NCI-H526 (cell line): ENCODE results near the gene KLK13.
A peak's percentile ranks its signal among the peaks of the same experiment; 100 is the strongest.

Experiments
- DNase-seq, 2 experiments: peaks; one replicate each; lab custom pipeline; 2025; lab: John Stamatoyannopoulos, UW

The KLK13 gene

DNA sequence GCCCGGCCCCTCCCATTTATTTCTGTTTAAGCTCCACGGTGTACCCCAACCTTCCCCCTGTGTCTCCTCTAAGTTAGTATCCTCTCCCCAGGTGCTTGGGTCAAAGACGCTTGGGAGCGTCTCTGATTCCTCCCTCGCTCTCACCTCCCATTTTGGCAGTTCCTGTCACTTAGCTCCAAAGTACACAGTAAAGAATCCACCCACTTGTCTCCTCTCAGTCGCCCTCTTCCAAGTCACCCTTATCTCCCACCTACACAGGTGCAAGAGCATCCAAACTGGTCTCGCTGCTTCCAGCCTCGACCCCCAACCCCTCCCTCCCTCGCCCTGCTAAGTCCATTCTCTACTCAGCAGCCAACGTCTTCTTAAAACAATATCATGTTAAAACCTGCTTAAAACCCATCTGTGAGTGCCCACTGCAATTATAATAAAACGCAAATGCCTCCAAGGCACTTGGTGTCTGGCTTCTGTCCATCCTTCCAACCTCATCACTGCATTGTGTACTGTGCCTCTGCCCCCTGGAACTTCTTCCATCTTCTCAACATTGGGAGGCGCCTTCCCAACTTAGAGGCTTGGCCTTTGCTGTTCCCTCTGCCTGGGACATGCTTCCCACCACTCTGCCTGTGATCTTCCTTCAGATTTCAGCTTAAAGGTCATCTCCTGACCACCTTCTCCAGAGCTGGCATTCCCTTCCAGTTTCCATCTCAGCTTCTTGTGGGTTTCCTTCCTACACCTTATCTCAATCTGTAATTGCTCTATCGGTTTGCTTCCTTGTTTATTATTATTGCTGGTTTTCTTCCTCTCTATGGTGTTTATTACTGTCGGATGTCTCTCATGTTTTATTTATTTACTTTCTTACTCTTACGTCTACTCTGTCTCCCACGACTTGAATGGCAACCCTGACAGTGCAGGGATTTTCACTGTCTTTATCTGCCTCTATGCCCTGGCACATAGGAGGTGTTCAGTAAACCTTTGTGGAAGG is 27.3 kb upstream of the KLK13 start:
- DNase-seq = no peak

DNA sequence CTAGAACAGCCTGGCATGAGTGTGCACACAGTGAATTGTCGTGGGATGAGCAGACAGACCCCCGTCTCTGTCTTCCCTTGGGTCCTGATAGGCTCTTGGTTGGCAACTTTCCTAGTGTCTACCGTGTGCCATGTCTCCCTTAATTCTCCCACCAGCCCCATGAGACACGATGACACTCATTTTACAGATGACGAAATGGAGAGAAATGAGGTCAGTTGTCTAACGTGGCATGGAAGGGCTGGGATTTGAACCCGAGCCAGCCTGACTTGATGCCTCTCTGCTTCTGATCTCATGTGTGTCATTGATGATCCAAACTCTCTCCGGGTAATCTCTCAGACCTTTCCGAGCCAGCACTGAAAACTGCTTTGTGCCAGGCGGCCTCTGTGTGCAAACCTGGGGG is 26.2 kb upstream of the KLK13 start:
- DNase-seq = no peak

DNA sequence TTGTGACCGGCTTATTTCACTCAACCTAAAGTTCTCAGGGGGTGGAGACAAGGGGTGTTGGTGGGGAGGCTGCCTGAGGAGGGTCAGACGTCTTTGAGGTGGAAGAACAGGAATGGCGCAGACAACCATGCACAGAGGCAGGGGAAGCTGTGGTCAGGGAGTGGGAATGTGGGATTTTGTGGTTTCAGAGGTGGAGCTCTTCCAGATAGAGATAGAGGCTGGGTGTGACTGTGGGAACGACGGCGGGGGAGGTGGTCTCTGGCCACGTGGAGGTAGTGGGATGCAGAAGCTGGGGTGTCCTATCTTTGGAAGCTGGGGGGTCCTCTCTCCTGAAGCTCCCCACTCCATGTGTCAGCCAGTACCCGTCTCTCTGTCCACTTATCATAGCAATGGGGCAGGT is 25.6 kb upstream of the KLK13 start:
- DNase-seq = no peak

DNA sequence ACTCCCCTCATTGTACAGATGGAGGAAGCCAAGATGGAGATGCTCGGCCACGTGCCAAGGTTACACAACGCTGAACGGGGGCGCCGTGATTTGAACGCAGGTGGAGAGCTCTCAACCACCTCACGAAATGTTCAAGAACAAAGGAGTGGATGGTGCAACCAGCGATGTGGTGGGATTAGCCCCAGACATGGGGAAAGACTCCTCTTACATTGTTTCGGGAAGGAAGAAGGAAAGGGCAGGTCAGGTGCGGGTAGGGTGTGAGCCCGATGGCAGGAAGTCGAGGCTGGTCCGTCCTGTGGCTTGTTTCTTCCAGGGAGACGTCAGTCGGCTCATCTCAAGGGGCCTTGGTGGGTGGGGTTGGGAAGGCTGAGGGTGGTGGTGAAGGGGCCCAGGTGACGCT is 24.9 kb upstream of the KLK13 start:
- no peak for DNase-seq

DNA sequence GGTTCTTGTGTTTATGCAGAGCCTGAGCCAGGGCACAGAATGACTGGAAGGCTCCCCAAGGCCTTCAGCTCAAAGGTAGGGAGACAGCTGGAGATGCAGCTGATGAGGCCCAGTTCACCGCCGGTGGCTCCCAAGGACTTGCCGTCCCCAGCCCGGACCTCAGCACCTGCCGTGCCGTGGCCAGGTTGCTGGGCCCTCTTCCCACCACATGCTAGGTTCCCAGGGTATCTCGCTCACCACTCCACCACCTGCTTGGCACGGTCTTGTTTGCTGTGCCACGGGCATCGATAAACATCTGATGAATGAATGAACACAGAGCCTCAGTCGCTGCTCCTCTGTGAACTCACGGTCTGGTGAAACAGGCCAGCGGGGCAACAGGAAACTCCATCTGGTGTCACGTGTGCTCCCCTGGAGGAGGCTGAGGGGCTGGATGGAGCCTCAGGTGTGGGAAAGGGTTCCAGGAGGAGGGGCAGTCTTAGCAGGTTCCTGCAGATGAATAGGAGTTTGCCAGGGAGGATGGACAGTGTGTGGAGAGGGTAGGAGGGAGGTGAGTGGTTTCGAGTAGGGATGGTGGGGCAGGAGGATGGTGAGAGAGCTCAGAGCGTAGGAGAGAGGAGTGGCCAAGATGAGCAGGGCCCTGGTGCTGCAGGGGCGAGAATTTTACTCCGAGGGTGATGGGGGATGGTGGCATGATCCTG is 21.4 kb upstream of the KLK13 start:
- no peak for DNase-seq

DNA sequence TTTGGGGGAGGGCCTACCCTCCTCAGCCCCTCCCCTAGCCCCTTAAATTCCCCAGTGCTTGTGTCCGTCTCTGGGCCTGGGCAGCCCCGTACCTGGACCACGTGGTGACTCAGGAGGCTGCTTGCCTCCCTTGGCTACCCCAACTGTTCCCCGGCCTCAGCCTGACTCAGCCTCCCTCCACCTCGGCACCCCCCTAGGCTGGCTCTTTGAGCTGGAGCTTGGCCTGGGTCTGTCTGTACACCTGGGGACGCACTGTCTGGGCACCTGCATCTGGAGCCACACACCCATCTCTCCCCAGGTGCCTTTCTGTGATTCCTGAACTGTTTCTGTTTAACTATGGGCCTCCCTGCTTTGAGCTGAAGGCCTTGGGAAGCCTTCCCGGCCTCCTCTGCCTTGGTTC is 19.6 kb upstream of the KLK13 start:
- no peak for DNase-seq

DNA sequence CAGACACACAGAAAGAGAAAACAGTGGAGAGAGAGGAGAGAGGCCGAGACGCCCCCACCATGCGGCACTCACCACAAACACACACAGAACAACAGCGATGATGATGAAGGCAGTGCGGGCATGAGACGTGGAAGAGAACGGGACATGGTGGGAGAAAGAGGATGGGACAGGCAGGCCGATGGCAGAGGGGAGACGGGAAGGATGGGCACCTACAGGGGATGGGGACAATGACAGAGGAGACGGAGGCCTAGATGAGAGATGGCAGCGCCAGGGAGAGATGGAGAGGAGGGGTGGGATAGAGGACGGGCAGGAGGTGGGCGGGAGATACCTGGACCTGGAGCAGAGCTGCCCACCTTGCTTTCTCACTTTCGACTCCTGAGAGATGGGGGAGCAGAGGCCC is 18.9 kb upstream of the KLK13 start:
- DNase-seq = no peak

DNA sequence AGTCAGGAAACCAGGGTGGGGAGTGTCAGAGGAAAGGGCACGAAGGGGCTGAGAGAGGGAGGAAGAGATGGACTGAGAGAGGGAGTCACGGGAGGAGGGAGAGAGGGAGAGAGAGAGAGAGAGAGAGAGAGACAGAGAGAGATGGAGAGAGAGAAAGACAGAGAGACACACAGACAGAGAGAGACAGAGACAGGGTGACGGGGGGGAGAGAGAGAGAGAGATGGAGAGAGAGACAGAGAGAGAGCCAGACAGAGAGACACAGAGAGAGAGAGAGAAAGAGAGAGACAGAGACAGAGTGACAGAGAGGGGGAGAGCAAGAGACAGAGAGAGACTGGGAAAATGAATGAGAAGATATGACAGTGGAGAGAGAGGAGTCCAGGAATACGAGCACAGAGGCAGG is 18.3 kb upstream of the KLK13 start:
- no peak for DNase-seq

DNA sequence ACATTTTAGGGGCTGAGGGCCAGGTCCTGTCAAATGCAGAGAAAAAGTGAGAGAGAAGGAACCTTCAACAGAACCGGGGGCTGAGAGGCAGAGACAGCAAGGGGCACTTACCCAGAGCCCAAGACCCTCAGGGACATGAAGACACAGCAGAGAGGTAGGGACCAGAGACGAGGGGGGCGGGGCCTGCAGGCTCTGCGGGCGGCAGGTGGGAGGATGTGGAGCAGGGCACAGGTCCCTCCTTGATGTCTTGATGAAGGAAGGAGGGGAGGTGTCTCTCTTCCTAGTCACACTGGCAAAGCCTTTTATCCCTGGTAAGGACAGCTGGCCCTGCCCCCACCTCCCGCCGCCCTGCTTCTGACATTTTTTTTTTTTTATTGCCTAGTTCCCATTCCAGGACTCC is 17.7 kb upstream of the KLK13 start, which contains the start of gene KLK14:
Gene KLK14 (minus strand): TSS at position 277 of the 400 bp plus-strand sequence. CDS start 273 bp downstream, at position 4.
- DNase-seq = no peak

DNA sequence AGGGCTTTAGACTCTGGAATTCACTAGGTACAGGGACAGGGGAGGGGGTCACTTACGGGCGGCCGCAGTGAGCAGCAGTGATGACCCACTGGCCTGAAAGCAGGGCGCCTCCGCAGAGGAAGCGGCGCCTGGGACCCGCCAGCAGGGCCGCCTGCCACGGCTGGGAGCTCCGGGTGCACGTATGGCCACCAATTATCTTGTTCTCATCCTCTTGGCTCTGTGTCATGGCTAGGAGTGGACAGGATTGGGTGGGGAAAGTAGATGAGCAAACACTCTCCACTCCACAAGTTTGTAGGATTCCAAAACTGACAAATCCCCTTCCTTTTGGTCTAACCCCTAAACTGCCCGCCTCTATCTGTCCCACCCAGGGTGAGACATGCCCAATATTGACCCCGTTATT is 16.6 kb upstream of the KLK13 start:
- no peak for DNase-seq

DNA sequence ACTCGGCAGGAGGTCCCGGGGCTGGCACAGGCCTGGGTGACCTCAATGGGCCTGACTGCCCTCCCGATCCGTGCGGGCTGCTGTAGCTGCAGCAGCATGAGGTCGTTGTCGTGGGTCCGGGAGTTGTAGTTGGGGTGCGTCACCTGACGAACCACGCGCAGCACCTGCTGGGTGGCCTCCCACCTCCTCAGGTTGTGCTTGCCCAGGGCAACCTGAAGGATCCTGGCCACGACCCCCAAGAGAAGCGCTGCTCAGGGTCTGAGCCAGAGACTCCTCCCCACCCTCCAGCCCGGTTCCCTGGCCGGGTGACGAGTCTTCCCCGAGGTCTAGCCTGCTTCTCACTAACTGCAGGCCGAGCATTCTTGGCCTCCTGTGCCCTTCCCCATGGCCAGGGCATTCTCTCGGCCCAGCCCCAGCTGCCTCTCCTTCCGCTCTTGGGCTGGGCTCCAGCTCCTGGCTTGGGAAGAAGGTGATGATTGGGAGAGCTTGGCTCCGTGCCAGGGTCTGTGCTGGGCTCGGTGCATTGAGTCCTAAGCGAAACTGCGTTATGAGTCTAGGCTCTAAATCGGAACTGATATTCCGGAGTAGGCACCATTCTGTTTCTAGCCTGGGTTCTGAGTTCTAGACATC is 14.7 kb upstream of the KLK13 start:
- DNase-seq = no peak

DNA sequence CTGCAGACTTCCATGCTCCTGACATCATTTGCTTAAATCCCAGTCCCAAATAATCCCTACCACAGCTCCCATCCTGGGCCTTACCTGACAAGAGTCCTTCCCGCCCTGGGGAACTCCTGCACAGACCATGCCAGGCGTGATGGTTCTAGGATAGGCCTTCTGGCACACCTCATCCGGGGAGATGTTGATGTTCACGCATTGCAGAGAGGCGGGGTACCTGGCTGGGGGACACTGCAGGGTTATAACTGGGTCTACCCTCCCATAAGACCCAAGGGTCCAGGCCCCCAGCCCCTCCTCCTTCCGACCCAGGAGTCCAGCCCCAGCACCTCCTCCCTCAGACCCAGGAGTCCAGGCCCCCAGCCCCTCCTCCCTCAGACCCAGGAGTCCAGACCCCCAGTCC is 13.8 kb upstream of the KLK13 start:
- DNase-seq = no peak

DNA sequence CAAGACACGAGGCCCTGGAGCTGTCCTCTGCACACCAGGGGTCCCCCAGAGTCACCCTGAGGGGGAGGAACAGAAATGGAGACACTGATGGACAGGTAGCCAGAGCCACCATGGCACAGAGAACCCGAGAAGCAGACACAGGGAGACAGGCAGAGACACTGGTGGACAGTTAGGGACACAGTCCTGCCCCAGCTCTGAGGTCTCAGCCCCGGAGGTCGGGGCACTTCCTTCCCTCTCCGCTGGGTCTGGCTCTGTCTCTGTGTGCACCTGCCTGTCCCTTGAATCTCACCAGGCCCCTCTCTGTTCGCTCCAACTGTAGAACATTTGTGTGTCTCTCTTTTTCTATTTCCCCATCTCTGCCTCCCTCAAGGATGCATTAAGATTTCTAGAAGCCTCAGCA is 13.2 kb upstream of the KLK13 start:
- DNase-seq = no peak

DNA sequence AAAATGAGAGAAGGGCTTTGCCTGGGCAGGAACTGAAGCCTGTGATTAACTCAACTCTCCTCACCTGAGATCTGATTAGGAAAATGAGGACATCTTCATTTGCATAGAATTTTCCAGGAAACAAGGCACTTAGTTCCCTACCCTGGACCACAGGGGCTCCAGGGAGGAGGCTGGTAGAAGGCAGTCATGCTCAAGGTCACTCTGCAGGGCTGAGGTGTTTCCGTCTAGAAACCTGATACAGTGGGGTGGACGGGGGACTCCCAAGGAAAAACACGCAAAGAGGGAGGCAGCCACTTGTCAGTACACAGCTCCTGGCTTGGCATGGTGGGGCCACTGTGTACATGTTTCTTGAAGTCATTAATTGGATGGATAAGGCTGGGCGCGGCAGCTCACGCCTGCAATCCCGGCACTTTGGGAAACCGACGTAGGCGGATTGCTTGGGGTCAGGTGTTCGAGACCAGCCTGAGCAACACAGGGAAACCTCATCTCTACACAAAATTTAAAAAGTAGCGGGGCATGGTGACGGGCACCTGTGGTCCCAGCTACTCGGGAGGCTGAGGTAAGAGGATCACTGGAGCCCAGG is 11.8 kb upstream of the KLK13 start:
- DNase-seq = peak; percentile 98 to 99

DNA sequence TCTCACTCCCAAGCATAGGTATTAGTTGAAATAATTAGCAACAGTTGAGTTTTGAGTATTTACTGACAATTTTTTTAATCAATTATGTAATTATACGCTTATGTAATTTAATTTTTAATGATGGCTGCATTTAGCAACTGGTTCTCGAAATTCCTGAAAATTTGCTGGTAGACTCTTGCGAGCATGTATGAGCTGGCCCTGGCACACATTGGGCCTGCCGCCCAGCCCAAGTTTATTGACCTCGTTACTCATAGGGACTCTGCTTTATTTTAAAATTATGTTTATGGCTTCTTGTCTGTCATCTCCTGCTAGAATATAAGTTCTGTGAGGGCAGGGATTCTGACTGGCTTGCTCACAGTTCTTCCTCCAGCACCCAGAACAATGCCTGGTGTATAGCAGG is 11.1 kb upstream of the KLK13 start:
- no peak for DNase-seq

DNA sequence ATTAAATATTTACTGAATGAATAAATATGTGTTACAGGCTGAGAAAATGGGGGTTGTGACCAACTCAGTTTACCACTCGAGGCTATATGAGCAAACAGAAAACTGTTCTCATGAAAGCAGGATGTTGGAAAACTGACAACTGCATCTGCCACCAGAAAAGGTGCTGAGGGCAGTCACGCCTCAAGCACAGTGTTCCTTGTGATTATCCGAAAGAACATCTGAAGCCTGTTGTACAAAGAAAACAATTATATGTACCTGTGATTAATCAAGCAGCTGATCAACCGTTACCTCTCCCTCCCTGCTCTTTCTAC is 6.2 kb upstream of the KLK13 start:
- DNase-seq = no peak

DNA sequence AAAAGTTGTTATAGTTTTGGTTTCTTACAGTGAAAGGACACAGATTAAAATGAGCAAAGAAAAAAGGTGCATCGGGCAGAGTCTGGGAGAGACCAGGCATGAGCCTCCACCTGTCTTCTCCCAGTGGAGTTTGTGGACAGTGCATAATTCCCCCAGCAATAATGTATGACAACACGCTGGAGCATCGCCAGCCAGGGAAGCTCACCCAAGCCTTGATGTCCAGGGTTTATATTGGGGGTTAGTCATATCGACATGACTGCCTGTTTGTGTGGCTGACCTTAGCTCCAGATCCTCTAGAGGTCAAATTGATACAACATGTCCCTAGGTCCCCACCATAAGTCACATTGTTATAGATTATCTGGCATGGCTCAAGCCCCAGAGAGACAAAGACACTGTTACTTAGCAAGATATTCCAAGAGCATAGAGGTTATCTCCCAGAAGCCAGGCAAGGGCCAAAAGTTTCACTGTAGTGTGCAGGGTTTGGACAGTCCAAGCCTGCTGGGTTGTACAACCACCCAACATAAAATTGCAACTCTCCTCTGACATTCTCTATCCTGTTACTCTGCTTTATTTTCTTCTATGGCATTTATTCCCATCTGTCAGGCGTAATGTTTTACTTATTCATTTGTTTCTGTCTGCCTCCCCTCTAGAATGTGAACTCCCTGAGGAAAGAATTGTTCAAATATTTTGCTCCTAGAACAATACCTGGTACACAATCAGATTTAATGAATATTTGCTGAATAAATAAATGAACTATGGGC is 5.6 kb upstream of the KLK13 start:
- DNase-seq = no peak

DNA sequence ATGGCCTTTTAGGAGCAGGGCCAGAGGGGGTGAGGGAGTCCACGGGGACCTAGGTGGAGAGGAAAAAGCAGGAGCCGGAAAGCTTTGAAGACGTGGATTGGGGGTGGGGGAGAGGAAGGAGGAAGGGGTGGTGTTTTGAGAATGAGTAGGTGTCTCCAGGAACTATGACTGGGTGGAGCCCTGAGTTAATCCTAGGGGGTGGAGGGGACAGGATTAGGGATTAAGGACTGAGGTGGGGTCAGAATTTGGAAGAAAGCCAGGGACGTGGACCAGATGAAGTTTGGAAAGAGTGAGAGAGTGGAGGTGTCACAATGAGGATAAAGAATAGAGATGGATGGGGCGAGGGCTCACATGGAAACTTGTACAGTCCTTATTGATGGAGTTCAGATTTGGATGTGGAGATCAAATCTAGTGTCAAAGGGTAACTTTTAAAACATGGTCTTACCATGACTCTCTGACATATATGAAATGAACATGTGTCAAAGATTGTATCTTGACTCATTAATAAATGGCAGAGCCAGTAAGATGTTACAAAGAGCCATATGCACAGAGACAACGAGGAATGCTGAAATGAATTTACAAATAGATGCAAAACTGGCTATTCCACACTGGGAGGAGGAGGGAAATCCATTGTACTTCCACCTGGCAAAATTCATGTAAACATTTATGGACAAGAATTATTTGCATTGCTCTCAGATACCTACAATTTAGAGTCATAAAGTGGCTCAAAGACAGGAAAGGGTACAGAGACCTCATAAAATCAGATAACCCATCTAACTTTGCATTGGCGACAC is 1.7 kb upstream of the KLK13 start:
- DNase-seq = peak; percentile 92 to 94

DNA sequence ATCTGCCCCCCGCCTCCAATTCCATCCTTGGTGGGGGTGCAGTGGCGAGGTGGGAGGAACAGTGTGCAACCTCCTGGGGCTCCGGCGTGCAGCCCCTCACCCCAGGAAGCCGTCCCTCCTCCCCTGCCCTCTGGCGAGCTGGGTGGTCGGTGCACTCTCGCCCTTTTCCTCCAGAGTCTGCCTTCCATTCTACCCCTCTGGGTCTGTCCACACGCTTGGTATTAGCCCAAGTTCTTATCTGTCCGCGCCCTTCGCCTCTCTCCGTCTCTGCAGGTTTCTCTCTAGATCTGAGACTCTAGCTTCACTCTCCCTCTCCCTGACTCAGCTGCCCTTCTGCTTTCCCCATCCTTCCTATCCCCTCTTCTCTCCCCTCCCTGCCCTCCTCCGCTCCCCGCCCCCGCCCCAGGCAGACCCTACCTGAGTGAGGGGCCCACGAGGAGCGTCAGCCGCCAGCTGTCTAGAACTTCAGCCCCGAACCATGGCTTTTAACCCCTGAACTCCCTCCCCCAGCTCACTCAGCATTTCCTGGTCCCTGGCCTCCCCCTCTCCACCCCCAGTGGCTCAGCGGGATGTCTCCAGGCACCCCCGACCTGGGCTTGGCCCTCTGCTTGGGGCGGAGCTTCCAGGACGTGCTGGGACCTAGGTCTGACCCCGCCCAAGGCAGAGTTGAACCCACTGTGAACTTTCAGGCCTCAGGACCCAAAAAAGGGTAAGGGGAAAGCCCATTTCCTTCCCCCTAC is 499 bp upstream of the KLK13 start:
- no peak for DNase-seq

DNA sequence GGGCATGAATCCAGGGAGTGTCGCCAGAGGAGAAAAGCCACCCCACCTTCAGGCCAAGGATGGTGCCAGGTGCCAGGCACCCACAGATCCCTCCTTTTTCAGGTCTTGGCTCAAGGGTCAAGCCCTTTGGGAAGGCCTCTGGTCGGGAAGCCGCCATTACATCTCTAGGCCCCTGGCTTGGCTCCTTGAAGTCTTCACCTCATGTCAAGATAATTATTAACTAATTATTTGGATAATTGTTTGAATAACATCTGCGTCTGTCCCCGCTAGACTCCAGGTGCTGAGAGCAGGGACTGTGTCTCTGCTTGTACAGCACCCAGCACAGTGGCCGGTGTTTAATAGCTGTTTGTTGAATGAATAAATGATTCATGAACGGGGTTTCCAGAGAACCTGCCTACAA is 1.2 kb downstream of the KLK13 start:
- DNase-seq = no peak
